ENCODE data around the gene VAPB. TPM values are rescaled to one million over a fixed set of nuclear protein-coding genes. Genes with fewer than 3 reads are reported as not detected.

Gene VAPB
- total RNA-seq, 1 experiment from 2014 or later: 51.1 TPM

- no peak overlapping the region for H3K4me2 ChIP-seq (ENCODE audit: low read length)
- ChIA-PET POLR2A (no interaction called here), RAD21 (ENCODE audit: low non-redundant PET in 1 of 2, low total read pairs in 2 of 2, uncharacterized antibody in 2 of 2, unreplicated experiment in 2 of 2) (no interaction called here), CTCF (no interaction called here)
- no peaks in the 10 kb centered on the region for H3K27me3 ChIP-seq (ENCODE audit: insufficient read depth, low read length)
- no peak overlapping the region for H3K4me3 ChIP-seq (replicated peaks in 1 of 2; ENCODE audit: low read depth in 1 of 2, low read length in 2 of 2)
- no peaks in the 10 kb centered on the region for H3K9me2 ChIP-seq (ENCODE audit: insufficient read depth)
- TF ChIP-seq ELF1 (IDR thresholded peaks at IDR 0.05; ENCODE audit: borderline replicate concordance, low read depth) (no peak), ZBTB33 (IDR thresholded peaks at IDR 0.05; ENCODE audit: extremely low read depth, insufficient replicate concordance, low read length) (no peak), CTCF (IDR thresholded peaks at IDR 0.05 in 2 of 3, conservative IDR thresholded peaks at IDR 0.05 in 1 of 3; ENCODE audit: borderline replicate concordance in 1 of 3, insufficient read depth in 1 of 3, low read depth in 2 of 3, low read length in 2 of 3) (no peak), JUND (IDR thresholded peaks at IDR 0.05) (no peak), TCF7L2 (IDR thresholded peaks at IDR 0.05; ENCODE audit: borderline replicate concordance, extremely low read depth, insufficient read depth, insufficient read length) (no peak), SRF (IDR thresholded peaks at IDR 0.05; ENCODE audit: low read depth) (no peak), EGR1 (IDR thresholded peaks at IDR 0.05; ENCODE audit: low read depth) (no peak)
- no peaks in the 10 kb centered on the region for H3K4me1 ChIP-seq (ENCODE audit: control insufficient read depth in 1 of 2, insufficient read depth in 2 of 2, low read length in 2 of 2)
- H3K27ac ChIP-seq (ENCODE audit: low read depth, low read length): no peak overlapping the region
- BruUV-seq (replicated peaks): no TSS peak
- no peaks in the 10 kb centered on the region; a peak in 1 of 4 replicates for H3K9me3 ChIP-seq (ENCODE audit: control insufficient read depth in 1 of 2, insufficient read depth in 1 of 2, low read depth in 1 of 2, low read length in 2 of 2)
- H2AFZ ChIP-seq (ENCODE audit: low read depth, low read length, poor library complexity, severe bottlenecking): no peak overlapping the region
- H3K9ac ChIP-seq (ENCODE audit: low read length): no peak overlapping the region
- H4K20me1 ChIP-seq (ENCODE audit: insufficient read depth): no peaks in the 10 kb centered on the region
- DNase-seq (ENCODE audit: low read depth, low spot score) (no peak), ATAC-seq (no peak)
- H3K36me3 ChIP-seq (ENCODE audit: control insufficient read depth in 1 of 2, insufficient read depth in 2 of 2, low read length in 2 of 2): peaks cover 4 to 7% of the 10 kb centered on the region in 2 experiments; a peak in 3 of 4 replicates
- H3K79me2 ChIP-seq (ENCODE audit: insufficient read depth, low read length): no peaks in the 10 kb centered on the region
- intact Hi-C loops (cut with micrococcal nuclease): no loop called here
These were observed 61.2 kb downstream of the VAPB start for GRCh38 chr20:58450254-58450653.
